H1 (cell line): ENCODE data around the gene GBF1. TPM values are rescaled to one million over a fixed set of nuclear protein-coding genes. Genes with fewer than 3 reads are reported as not detected.

Experiments used
- CHD7 ChIP-seq: fragments of 300-600 bp; sonication (generic); IDR thresholded peaks from 2 replicates; pipeline ENCODE4 v1.7.1; 2012; ENCODE audit warnings: low read length, moderate library complexity, mild to moderate bottlenecking, inconsistent platforms; ENCODE audit not compliant: insufficient replicate concordance
- HDAC2 ChIP-seq, 2 experiments: fragments of 300-600 bp in 1 of 2; sonication (generic) in 1 of 2; IDR thresholded peaks; 2 replicates each; pipeline ENCODE4 v1.6.1; 2011 to 2012; ENCODE audit warnings: low read depth in 2 of 2, low read length in 2 of 2, mild to moderate bottlenecking in 2 of 2, moderate library complexity in 2 of 2, borderline replicate concordance in 1 of 2, inconsistent platforms in 1 of 2
- HDAC6 ChIP-seq: IDR thresholded peaks from one replicate; pipeline ENCODE4 v1.7.1; 2012; ENCODE audit warnings: low read depth, mild to moderate bottlenecking, inconsistent platforms, low read length, moderate library complexity
- KDM1A ChIP-seq: fragments of 200-600, 300-600 bp; sonication (generic); IDR thresholded peaks from 2 replicates; pipeline ENCODE4 v1.7.1; 2016; ENCODE audit warnings: mild to moderate bottlenecking, low read length, borderline replicate concordance
- MAFK ChIP-seq: IDR thresholded peaks from 2 replicates; pipeline ENCODE4 v1.6.1; 2012; ENCODE audit warnings: low read depth, mild to moderate bottlenecking, improper control_type of control experiment, low read length
- SIN3A ChIP-seq, 2 experiments: IDR thresholded peaks in 1 of 2; conservative IDR thresholded peaks in 1 of 2; 2 replicates each; pipeline ENCODE4 v1.6.1; 2011 to 2012; ENCODE audit warnings: low read length in 2 of 2, improper control_type of control experiment in 1 of 2, low read depth in 1 of 2, mild to moderate bottlenecking in 1 of 2
- polyA plus RNA-seq, 7 experiments: library from polyadenylated mRNA; depleted of rRNA in 3 of 7; stranded (reverse) in 5 of 7; unstranded in 2 of 7; fragments of >200 nt in 5 of 7; fragments of 200-250 nt in 2 of 7; gene quantifications; 1 replicate in 5 of 7; 2 replicates in 1 of 7; 4 replicates in 1 of 7; pipeline versions ENCODE4 v1.2.1 to v1.2.3, GENCODE V29; 2011 to 2013; ENCODE audit warnings: missing spikeins in 2 of 7, mixed read lengths in 2 of 7
- total RNA-seq: library from RNA; stranded (reverse); fragmentation: NEBNext Ultra II Directional; extraction: Animal tissue kit (Norgen Biotek cat#: 25700); gene quantifications from 2 replicates; pipeline ENCODE4 v1.2.1, GENCODE V29; 2021

The GBF1 gene
- total and polyA plus RNA-seq, 2 of the 8 experiments (the other 6 are each of a cell fraction or from before 2014, with no cell fraction given), result 11.0 to 25.5 TPM

- TF ChIP-seq CHD7 (no peak), MAFK (no peak), HDAC2 (IDR thresholded peaks at IDR 0.05; ENCODE audit: borderline replicate concordance in 1 of 2, low read depth in 2 of 2, low read length in 2 of 2) (no peak), SIN3A (conservative IDR thresholded peaks at IDR 0.05 in 1 of 2, IDR thresholded peaks at IDR 0.05 in 1 of 2; ENCODE audit: low read depth in 1 of 2, low read length in 2 of 2) (no peak), HDAC6 (no peak), KDM1A (0 out of 2 replicates have a peak, but pooled peaks have one; percentile 20)
Measured at GRCh38 chr10:102234888-102235597, 10.3 kb upstream of the GBF1 start (continued).
